ENCODE measurements around the gene DRD5.

GRCh38 chr4:9758641-9759317 lies 22.7 kb upstream of the DRD5 start:
- TF ChIP-seq, protein P1, sequence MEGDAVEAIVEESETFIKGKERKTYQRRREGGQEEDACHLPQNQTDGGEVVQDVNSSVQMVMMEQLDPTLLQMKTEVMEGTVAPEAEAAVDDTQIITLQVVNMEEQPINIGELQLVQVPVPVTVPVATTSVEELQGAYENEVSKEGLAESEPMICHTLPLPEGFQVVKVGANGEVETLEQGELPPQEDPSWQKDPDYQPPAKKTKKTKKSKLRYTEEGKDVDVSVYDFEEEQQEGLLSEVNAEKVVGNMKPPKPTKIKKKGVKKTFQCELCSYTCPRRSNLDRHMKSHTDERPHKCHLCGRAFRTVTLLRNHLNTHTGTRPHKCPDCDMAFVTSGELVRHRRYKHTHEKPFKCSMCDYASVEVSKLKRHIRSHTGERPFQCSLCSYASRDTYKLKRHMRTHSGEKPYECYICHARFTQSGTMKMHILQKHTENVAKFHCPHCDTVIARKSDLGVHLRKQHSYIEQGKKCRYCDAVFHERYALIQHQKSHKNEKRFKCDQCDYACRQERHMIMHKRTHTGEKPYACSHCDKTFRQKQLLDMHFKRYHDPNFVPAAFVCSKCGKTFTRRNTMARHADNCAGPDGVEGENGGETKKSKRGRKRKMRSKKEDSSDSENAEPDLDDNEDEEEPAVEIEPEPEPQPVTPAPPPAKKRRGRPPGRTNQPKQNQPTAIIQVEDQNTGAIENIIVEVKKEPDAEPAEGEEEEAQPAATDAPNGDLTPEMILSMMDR (IDR thresholded peaks at IDR 0.05; ENCODE audit: extremely low read depth in 1 of 2, insufficient read depth in 1 of 2, low read depth in 1 of 2, low read length in 2 of 2), result no peak
- TF ChIP-seq POLR2A (IDR thresholded peaks at IDR 0.05; ENCODE audit: low read depth, low read length), result no peak
- TF ChIP-seq FOS (IDR thresholded peaks at IDR 0.05; ENCODE audit: borderline replicate concordance, insufficient read depth, low read length), result no peak
- no peak for TF ChIP-seq POLR2AphosphoS5 (IDR thresholded peaks at IDR 0.05; ENCODE audit: insufficient read depth, low read depth, low read length)
- TF ChIP-seq MAX (IDR thresholded peaks at IDR 0.05; ENCODE audit: insufficient read depth, insufficient read length), result no peak
- TF ChIP-seq JUN (IDR thresholded peaks at IDR 0.05; ENCODE audit: borderline replicate concordance, insufficient read depth, insufficient read length, low read depth), result no peak
- no peak for TF ChIP-seq MYC (IDR thresholded peaks at IDR 0.05; ENCODE audit: low read depth, low read length)
- no peak for TF ChIP-seq GATA2 (IDR thresholded peaks at IDR 0.05; ENCODE audit: insufficient read depth, insufficient read length, low read depth, low read length)
- no peak for TF ChIP-seq EZH2 (IDR thresholded peaks at IDR 0.05; ENCODE audit: borderline replicate concordance, low read depth, low read length, severe bottlenecking)

Measured in endothelial cell of umbilical vein (primary cell).